ENCODE measurements around the gene VPS29. TPM values are rescaled to one million over a fixed set of nuclear protein-coding genes. Genes with fewer than 3 reads are reported as not detected.

VPS29 gene
- total RNA-seq, 1 experiment from 2014 or later, result 95.7 TPM

DNA sequence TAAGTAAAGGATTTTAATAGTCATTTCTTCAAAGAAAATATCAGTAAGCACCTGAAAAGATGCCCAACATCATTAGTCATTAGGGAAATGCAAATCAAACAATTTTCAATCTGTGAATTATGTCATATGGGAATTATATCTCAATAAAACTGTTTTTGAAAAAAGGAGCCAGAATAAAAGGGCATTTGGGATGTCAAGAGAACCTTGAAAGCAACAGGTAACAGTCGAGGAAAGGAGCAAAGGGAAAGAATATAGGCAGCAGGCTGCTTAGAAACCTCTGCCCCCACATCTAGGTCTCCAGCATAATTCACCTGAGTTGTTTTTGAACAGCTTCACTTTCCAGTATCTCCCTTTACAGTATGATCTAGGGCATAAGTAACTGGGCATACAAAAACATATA is 12.5 kb upstream of the VPS29 start:
- RAD21 ChIA-PET (ENCODE audit: low non-redundant PET in 1 of 2, low total read pairs in 2 of 2, uncharacterized antibody in 2 of 2, unreplicated experiment in 2 of 2), result no interaction called here
- Histone ChIP-seq H4K20me1 (ENCODE audit: insufficient read depth) (no peaks in the 10 kb centered on the region), H3K4me2 (ENCODE audit: low read length) (no peak overlapping the region), H3K79me2 (ENCODE audit: insufficient read depth, low read length) (no peaks in the 10 kb centered on the region), H3K9ac (ENCODE audit: low read length) (no peak overlapping the region), H3K4me1 (ENCODE audit: control insufficient read depth in 1 of 2, insufficient read depth in 2 of 2, low read length in 2 of 2) (peaks cover 0 to 7% of the 10 kb centered on the region in 2 experiments; a peak in 3 of 4 replicates), H3K27me3 (ENCODE audit: insufficient read depth, low read length) (no peaks in the 10 kb centered on the region), H3K36me3 (ENCODE audit: control insufficient read depth in 1 of 2, insufficient read depth in 2 of 2, low read length in 2 of 2) (no peaks in the 10 kb centered on the region), H2AFZ (ENCODE audit: low read depth, low read length, poor library complexity, severe bottlenecking) (no peak overlapping the region), H3K9me2 (ENCODE audit: insufficient read depth) (no peaks in the 10 kb centered on the region), H3K9me3 (ENCODE audit: control insufficient read depth in 1 of 2, insufficient read depth in 1 of 2, low read depth in 1 of 2, low read length in 2 of 2) (no peaks in the 10 kb centered on the region), H3K4me3 (replicated peaks in 1 of 2; ENCODE audit: low read depth in 1 of 2, low read length in 2 of 2) (no peak overlapping the region), H3K27ac (ENCODE audit: low read depth, low read length) (no peak overlapping the region)
- CTCF ChIA-PET, result interaction anchor here (2.0 kb wide), 1 partner anchor 86 kb away, joined by 11 read pairs; no protein-coding TSS in a partner anchor
- DNase-seq (ENCODE audit: low read depth, low spot score) (no peak), ATAC-seq (no peak)
- POLR2A ChIA-PET, result no interaction called here
- intact Hi-C loops (cut with micrococcal nuclease), result no loop called here
- no peak for TF ChIP-seq YY1 (IDR thresholded peaks at IDR 0.05; ENCODE audit: extremely low read depth, insufficient replicate concordance, low read depth, low read length)
- TF ChIP-seq TCF7L2 (IDR thresholded peaks at IDR 0.05; ENCODE audit: borderline replicate concordance, extremely low read depth, insufficient read depth, insufficient read length), result no peak
- TF ChIP-seq, protein P1, sequence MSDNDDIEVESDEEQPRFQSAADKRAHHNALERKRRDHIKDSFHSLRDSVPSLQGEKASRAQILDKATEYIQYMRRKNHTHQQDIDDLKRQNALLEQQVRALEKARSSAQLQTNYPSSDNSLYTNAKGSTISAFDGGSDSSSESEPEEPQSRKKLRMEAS (IDR thresholded peaks at IDR 0.05), result no peak
- no peak for TF ChIP-seq SIN3A (IDR thresholded peaks at IDR 0.05; ENCODE audit: low read depth)
- TF ChIP-seq JUND (IDR thresholded peaks at IDR 0.05), result no peak
- TF ChIP-seq SP1 (IDR thresholded peaks at IDR 0.05; ENCODE audit: low read depth), result no peak
- TF ChIP-seq ELF1 (IDR thresholded peaks at IDR 0.05; ENCODE audit: borderline replicate concordance, low read depth), result no peak
- TF ChIP-seq, protein P2, sequence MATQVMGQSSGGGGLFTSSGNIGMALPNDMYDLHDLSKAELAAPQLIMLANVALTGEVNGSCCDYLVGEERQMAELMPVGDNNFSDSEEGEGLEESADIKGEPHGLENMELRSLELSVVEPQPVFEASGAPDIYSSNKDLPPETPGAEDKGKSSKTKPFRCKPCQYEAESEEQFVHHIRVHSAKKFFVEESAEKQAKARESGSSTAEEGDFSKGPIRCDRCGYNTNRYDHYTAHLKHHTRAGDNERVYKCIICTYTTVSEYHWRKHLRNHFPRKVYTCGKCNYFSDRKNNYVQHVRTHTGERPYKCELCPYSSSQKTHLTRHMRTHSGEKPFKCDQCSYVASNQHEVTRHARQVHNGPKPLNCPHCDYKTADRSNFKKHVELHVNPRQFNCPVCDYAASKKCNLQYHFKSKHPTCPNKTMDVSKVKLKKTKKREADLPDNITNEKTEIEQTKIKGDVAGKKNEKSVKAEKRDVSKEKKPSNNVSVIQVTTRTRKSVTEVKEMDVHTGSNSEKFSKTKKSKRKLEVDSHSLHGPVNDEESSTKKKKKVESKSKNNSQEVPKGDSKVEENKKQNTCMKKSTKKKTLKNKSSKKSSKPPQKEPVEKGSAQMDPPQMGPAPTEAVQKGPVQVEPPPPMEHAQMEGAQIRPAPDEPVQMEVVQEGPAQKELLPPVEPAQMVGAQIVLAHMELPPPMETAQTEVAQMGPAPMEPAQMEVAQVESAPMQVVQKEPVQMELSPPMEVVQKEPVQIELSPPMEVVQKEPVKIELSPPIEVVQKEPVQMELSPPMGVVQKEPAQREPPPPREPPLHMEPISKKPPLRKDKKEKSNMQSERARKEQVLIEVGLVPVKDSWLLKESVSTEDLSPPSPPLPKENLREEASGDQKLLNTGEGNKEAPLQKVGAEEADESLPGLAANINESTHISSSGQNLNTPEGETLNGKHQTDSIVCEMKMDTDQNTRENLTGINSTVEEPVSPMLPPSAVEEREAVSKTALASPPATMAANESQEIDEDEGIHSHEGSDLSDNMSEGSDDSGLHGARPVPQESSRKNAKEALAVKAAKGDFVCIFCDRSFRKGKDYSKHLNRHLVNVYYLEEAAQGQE (IDR thresholded peaks at IDR 0.05; ENCODE audit: low read depth), result no peak
- no peak for TF ChIP-seq CBX3 (IDR thresholded peaks at IDR 0.05; ENCODE audit: low read depth)
- no peak for TF ChIP-seq ZFX (IDR thresholded peaks at IDR 0.05)
- TF ChIP-seq FOSL1 (IDR thresholded peaks at IDR 0.05; ENCODE audit: low read depth), result no peak
- TF ChIP-seq EGR1 (IDR thresholded peaks at IDR 0.05; ENCODE audit: low read depth), result no peak
- no TSS peak for BruUV-seq (replicated peaks)

Data from HCT116 (cell line).